ENCODE data around the gene CRYAA.
"Not testable (repeated sequence)": the region's sequence is repeated elsewhere in the genome, so short reads cannot be mapped to it uniquely, and the experiment has no call there.

The CRYAA gene

GRCh38 chr21:43168708-43169107, at the start of gene CRYAA:
CRYAA (plus strand) TSS chr21:43169008; CDS start chr21:43169100, 92 bp downstream.
- not testable (repeated sequence) for DNase-seq (ENCODE audit: low read depth)

- DNase-seq (ENCODE audit: low read depth) = not testable (repeated sequence)
Measured at GRCh38 chr21:43130094-43130493, 38.7 kb upstream of the CRYAA start.

- DNase-seq (ENCODE audit: low read depth) = not testable (repeated sequence)
Measured at GRCh38 chr21:43134520-43134919, 34.3 kb upstream of the CRYAA start.

- DNase-seq (ENCODE audit: low read depth) = not testable (repeated sequence)
Measured at GRCh38 chr21:43138944-43139343, 29.9 kb upstream of the CRYAA start.

GRCh38 chr21:43141407-43141806, 27.4 kb upstream of the CRYAA start:
- DNase-seq (ENCODE audit: low read depth) = not testable (repeated sequence)

GRCh38 chr21:43146637-43147036, 22.2 kb upstream of the CRYAA start:
- not testable (repeated sequence) for DNase-seq (ENCODE audit: low read depth)

GRCh38 chr21:43147999-43148398, 20.8 kb upstream of the CRYAA start:
- DNase-seq (ENCODE audit: low read depth) = not testable (repeated sequence)

- not testable (repeated sequence) for DNase-seq (ENCODE audit: low read depth)
Measured at GRCh38 chr21:43149344-43149743, 19.5 kb upstream of the CRYAA start.

- DNase-seq (ENCODE audit: low read depth) = not testable (repeated sequence)
Measured at GRCh38 chr21:43153601-43154000, 15.2 kb upstream of the CRYAA start.

- not testable (repeated sequence) for DNase-seq (ENCODE audit: low read depth)
Measured at GRCh38 chr21:43159279-43160175, 9.3 kb upstream of the CRYAA start.

GRCh38 chr21:43161826-43162707, 6.7 kb upstream of the CRYAA start:
- not testable (repeated sequence) for DNase-seq (ENCODE audit: low read depth)

- not testable (repeated sequence) for DNase-seq (ENCODE audit: low read depth)
Measured at GRCh38 chr21:43162708-43163205, 6.1 kb upstream of the CRYAA start.

- not testable (repeated sequence) for DNase-seq (ENCODE audit: low read depth)
Measured at GRCh38 chr21:43164823-43165222, 4.0 kb upstream of the CRYAA start.

GRCh38 chr21:43165734-43166133, 3.1 kb upstream of the CRYAA start:
- DNase-seq (ENCODE audit: low read depth) = not testable (repeated sequence)

- not testable (repeated sequence) for DNase-seq (ENCODE audit: low read depth)
Measured at GRCh38 chr21:43169230-43169886, 550 bp downstream of the CRYAA start.

GRCh38 chr21:43169891-43170290, 1.1 kb downstream of the CRYAA start:
- DNase-seq (ENCODE audit: low read depth) = not testable (repeated sequence)

GRCh38 chr21:43172812-43173211, 4.0 kb downstream of the CRYAA start:
- DNase-seq (ENCODE audit: low read depth) = not testable (repeated sequence)

GRCh38 chr21:43173438-43173837, 4.6 kb downstream of the CRYAA start:
- not testable (repeated sequence) for DNase-seq (ENCODE audit: low read depth)

GRCh38 chr21:43173930-43174329, 5.1 kb downstream of the CRYAA start:
- not testable (repeated sequence) for DNase-seq (ENCODE audit: low read depth)

GRCh38 chr21:43174998-43175397, 6.2 kb downstream of the CRYAA start:
- not testable (repeated sequence) for DNase-seq (ENCODE audit: low read depth)

- DNase-seq (ENCODE audit: low read depth) = not testable (repeated sequence)
Measured at GRCh38 chr21:43176621-43177020, 7.8 kb downstream of the CRYAA start.

Measured in activated T-cell treated with anti-CD3 and anti-CD28 coated beads for 48 hours (primary cell).